Stimulated activated CD4-positive, alpha-beta T cell treated with anti-CD3 and anti-CD28 coated beads, Interleukin-4, amount 100 ng/mL, for 24 hours (primary cell): ENCODE results near the gene PPM1L.

ENCODE experiments used
- DNase-seq: peaks from one replicate; pipeline ENCODE4 v3.0.0-alpha.2; 2020

The PPM1L gene

GRCh38 chr3:160765211-160765610, 9.2 kb downstream of the PPM1L start:
- DNase-seq = no peak

- no peak for DNase-seq
Measured at GRCh38 chr3:160768031-160768430, 12.0 kb downstream of the PPM1L start.

- DNase-seq = no peak
Measured at GRCh38 chr3:160768918-160769317, 12.9 kb downstream of the PPM1L start.

GRCh38 chr3:160771811-160772459, 15.9 kb downstream of the PPM1L start:
- no peak for DNase-seq

GRCh38 chr3:160773722-160774121, 17.7 kb downstream of the PPM1L start:
- no peak for DNase-seq

GRCh38 chr3:160774172-160774571, 18.1 kb downstream of the PPM1L start:
- DNase-seq = no peak

GRCh38 chr3:160778480-160778879, 22.4 kb downstream of the PPM1L start:
- no peak for DNase-seq

GRCh38 chr3:160779040-160779439, 23.0 kb downstream of the PPM1L start:
- no peak for DNase-seq

- no peak for DNase-seq
Measured at GRCh38 chr3:160780245-160780644, 24.2 kb downstream of the PPM1L start.

GRCh38 chr3:160781402-160781801, 25.4 kb downstream of the PPM1L start:
- no peak for DNase-seq

GRCh38 chr3:160781863-160782262, 25.8 kb downstream of the PPM1L start:
- no peak for DNase-seq

GRCh38 chr3:160784853-160785252, 28.8 kb downstream of the PPM1L start:
- DNase-seq = no peak

- no peak for DNase-seq
Measured at GRCh38 chr3:160790726-160791125, 34.7 kb downstream of the PPM1L start.

- DNase-seq = no peak
Measured at GRCh38 chr3:160792540-160792939, 36.5 kb downstream of the PPM1L start.

GRCh38 chr3:160793722-160794252, 37.8 kb downstream of the PPM1L start:
- no peak for DNase-seq

- no peak for DNase-seq
Measured at GRCh38 chr3:160796089-160796812, 40.2 kb downstream of the PPM1L start.

- no peak for DNase-seq
Measured at GRCh38 chr3:160796813-160797164, 40.8 kb downstream of the PPM1L start.

- DNase-seq = no peak
Measured at GRCh38 chr3:160797356-160797755, 41.3 kb downstream of the PPM1L start.

- peak; percentile 30 for DNase-seq
Measured at GRCh38 chr3:160801386-160802118, 45.5 kb downstream of the PPM1L start.

- no peak for DNase-seq
Measured at GRCh38 chr3:160804762-160805161, 48.7 kb downstream of the PPM1L start.

GRCh38 chr3:160806094-160806493, 50.1 kb downstream of the PPM1L start:
- no peak for DNase-seq

- no peak for DNase-seq
Measured at GRCh38 chr3:160806686-160807085, 50.7 kb downstream of the PPM1L start.

- DNase-seq = no peak
Measured at GRCh38 chr3:160808838-160809237, 52.8 kb downstream of the PPM1L start.

GRCh38 chr3:160809453-160809852, 53.4 kb downstream of the PPM1L start:
- no peak for DNase-seq
